Stimulated activated naive CD4-positive, alpha-beta T cell (primary cell): ENCODE results near the gene CPTP.

Experiments used
- DNase-seq, 6 experiments: peaks; one replicate each; lab custom pipeline; 2025; lab: John Stamatoyannopoulos, UW

Gene CPTP

DNA sequence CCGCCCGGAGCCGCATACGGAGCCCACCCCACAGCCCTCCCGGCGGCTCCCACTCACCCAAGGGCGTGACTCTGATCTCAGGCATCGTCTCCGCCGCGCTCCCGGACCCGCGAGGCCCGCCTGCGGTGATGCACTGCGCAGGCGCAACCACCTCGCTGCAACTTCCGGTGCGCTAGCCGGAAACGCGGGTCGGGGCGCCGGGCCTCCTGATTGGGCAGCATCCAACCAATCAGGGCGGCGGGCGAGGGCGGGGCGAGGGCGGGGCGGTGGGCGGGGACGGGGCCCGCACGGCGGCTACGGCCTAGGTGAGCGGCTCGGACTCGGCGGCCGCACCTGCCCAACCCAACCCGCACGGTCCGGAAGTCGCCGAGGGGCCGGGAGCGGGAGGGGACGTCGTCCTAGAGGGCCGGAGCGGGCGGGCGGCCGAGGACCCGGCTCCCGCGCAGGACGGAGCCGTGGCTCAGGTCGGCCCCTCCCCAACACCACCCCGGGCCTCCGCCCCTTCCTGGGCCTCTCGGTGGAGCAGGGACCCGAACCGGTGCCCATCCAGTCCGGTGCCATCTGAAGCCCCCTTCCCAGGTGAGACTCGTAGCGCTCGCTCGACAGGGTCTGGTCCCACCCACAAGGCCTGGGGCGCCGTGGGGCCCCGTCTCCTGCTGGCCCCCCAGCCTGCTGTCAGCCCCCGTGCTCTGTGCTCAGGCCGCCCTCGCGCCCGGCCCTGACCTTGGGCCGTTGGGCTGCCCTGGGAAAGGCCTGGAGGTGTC, at the start of gene CPTP, which contains the start of gene INTS11:
CPTP (plus strand) TSS at position 279 of the 764 bp plus-strand sequence. CDS start 2,109 bp downstream, outside the sequence.
INTS11 (minus strand) TSS at position 137 of the 764 bp plus-strand sequence; CDS start at position 85, 52 bp downstream.
- peak; percentile 89 to 96 (median 95) for DNase-seq

DNA sequence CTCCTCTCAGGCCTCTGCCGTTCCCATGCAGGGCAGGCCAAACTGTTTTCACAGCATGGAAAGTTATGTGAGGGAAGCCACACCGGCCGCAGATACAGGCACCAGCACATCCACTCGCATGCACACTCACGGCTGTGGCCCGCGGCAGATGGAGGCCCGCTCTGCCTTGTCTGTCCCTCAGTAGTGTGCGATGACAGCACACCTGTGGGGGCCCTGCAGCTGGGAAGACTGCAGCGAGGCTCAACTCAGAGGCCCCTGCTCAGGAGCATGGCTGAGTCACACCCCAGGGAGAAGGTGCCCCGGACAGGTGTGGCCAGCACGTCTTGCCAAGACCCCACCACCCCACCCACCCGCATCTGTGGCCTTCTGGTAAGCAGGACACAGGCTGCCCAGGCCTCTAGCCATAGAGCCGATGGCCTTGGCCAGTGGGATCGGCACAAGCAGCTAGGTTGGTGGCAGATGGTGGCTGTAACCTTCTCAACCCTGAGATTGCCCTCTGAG, 49.6 kb upstream of the CPTP start:
- no peak for DNase-seq

DNA sequence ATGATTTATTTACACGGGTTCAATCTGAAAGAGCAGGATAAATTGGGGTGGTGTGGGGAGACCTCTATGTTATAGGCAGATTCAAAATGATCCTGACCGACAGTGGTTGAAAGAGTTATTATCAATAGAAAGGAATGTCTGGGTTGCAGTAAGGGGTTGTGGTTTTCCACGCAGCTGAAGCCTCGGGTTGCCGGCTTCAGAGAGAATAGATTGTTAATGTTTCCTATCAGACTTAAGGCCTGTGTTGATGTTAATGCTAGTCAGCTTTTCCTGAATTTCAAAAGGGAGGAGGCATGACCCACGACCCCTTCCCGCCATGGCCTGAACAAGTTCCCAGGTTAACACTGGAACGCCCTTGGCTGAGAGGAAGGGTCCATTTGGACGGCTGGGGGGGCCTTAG, 48.8 kb upstream of the CPTP start:
- no peak for DNase-seq

DNA sequence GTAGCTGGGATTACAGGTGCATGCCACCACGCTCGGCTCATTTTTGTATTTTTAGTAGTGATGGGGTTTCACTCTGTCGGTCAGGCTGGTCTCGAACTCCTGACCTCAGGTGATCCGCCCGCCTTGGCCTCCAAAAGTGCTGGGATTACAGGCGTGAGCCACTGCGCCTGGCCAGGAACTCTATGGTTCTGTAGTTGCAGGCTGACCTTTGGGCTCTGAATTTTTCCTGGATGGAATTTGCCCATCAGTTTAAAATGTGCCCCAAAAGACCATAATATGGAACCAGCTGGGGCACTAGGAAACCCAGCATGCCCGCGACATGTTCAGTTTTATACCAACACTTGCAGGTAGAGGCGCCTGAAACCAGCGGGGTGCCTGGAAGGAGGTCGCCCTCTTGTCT, 46.0 kb upstream of the CPTP start:
- no peak for DNase-seq

DNA sequence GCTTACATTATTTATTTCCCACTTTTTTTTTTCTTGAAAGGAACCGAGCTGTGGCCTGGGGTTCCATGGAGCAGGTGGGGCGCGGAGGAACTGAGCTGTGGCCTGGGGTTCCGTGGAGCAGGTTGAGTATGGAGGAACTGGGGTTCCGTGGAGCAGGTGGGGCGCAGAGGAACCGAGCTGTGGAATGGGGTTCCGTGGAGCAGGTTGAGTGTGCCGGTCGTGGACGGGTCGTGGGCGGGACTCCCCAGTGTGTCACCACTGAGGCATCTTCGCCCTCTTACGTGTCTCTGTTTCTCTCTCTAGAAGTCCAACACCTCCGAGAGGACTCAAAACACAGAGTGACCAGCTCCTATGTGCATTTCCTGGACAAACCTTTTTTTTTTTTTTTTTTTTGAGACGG, 45.6 kb upstream of the CPTP start:
- DNase-seq: no peak

DNA sequence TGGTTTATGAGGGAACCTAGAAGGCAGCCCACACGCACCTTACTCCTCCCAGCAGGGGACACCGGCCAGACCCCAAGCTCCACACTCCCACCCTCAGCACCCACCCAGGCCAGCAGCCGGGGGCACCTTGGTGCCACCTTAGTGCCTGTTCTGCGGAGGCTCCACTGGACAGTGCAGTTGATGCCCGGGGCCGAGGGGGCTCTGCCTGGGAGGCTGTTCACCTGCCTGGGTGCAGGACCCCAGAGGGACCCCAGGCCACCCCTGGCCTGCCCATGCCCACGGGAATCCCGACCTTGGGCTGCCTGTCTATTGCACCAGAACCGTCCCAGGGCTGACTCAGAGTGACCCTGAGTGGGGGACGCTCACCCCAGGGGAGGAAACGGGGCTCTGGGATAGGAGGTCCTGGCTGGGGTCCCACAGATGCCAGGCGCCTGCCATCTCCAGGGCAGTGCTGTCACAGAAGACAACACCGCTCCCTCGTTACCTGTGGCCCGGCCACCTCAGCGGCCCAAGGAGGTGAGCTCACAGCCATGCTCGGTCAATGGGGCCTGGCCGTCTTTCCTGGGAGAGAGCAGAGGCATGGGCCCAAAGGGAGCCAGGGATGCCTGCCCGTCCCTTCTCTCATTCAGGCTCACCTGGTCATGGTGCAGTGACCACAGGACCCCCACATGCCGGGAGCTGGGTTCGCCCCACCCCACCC, 43.7 kb upstream of the CPTP start:
- DNase-seq: no peak

DNA sequence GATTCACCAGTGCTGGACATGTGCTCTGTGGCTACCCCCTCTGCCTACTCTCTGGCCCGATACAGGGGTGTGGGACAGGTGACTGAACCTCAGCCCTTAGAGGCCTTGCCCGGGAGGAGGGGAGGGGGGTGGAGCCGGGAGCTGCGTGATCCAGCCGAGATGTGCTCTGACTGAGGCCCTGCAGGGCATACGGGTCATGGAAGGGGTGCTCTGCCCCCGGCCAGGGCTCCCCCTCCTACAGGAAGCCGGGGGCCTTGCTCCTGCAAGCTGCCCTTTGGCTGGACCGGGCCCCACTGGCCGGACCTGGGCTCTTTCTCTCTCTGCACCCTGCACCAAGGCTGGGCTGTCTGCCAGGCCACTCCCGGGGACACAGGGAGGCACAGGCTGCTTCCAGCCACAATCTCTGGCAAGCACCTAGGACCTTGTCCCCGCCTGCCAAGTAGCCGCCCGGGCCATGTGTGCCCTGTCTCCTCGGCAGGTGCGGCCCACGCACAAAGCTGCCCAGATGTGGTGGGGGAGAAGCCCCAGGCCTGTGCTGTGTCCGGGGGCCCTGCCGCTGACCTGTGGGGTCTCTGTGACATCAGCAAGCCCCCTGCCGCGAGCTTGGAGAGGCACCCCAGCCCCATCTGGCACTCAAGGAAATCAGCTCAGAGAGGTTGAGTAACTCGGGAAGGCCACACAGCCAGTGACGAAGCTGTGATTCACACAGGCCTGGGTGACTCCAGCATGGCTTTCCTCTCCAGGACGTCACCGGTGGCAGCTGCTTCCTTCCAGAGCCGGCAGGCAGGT, 42.9 kb upstream of the CPTP start:
- no peak for DNase-seq

DNA sequence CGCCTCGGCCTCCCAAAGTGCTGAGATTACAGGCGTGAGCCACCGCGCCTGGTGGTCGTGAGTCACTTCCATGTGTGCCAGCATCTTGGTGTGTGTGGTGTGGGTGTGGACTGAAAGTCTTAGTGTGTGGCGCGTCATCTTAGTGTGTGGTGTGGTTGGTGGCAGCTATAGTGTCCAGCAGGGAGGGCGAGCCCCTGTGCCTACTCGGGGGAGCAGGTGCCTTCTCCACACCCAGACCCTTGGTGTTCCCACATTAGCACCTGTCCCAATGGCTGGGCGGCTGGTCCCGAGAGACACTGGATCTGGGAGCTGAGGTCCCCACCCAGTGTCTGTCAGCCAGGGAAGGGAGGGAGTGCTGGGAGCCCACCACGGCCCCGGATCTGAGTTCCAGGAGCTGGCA, 41.6 kb upstream of the CPTP start:
- no peak for DNase-seq

DNA sequence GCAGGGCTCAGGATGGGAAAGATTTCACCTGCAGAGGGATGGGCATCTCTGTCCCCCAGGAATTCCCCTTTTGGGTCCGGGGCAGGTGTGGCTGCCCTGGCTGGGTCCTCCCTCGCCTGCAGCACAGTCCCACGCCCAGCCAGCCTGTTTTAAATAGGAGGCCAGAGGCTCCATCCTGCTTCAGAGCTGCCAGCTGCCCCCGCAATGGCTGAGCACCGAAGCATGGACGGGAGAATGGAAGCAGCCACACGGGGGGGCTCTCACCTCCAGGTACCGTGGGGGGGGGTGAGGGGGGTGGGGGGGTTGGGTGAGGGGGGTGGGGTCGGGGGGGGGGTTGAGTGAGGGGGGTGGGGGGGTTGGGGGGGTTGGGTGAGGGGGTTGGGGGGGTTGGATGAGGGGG, 40.8 kb upstream of the CPTP start:
- DNase-seq: no peak

DNA sequence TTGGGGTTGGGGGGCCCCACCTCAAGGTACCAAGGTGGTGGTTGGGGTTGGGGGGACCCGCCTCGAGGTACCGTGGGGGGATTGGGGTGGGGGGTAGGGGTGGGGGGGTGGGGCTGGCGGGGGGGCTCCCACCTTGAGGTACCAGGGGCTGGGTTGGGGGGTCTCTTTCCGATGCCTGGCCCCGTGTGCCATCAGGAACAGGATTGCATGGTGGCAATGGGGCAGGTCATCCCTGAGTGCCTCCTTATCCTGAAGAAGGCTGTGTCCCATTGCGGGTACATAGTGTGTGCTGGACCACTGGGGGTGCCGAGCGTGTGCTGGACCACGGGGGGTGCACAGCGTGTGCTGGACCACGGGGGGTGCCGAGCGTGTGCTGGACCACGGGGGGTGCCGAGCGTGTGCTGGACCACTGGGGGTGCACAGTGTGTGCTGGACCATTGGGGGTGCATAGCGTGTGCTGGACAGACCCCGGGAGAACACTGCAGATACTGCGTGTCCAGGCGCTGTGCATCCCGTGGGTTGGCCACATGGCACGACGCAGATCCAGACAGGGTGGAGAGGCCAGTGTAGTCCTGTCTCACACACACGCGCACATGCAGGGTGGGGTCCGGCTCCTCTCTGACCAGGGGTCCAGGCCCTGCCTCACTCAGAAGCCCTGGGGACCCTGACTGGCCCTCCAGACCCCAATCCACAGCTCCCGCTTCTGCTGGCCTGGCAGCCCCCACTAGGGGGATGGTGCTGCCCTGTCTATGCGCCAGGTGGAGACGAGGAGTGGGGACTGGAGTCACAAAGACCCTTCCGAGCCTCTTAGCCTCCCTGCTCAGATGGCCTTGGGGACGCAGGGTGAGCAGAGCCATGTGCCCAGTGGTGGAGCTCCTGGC, 40.1 kb upstream of the CPTP start:
- no peak for DNase-seq

DNA sequence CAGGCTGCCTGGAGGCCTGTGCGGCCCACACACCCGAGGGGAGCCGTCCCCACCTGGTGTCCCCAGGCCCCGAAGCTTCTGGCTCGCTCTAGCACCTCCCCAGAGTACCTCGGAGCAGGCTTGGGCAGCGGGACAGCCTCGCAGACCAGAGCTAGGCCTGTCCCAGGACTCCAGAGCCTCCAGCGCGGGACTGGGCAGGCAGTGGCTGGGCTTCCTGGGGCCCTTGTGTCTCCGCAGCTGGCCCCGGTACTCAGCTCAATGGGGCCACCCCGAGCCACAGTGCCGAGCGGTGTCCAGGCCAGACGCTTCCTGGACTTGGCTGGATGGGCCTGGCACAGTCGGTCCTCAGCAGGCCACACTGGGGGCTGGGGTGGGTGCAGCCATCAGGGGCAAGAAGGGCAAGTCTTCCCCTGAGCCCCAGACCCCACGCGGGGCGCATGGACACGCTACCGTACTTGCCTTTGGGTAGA, 39.5 kb upstream of the CPTP start:
- no peak for DNase-seq

DNA sequence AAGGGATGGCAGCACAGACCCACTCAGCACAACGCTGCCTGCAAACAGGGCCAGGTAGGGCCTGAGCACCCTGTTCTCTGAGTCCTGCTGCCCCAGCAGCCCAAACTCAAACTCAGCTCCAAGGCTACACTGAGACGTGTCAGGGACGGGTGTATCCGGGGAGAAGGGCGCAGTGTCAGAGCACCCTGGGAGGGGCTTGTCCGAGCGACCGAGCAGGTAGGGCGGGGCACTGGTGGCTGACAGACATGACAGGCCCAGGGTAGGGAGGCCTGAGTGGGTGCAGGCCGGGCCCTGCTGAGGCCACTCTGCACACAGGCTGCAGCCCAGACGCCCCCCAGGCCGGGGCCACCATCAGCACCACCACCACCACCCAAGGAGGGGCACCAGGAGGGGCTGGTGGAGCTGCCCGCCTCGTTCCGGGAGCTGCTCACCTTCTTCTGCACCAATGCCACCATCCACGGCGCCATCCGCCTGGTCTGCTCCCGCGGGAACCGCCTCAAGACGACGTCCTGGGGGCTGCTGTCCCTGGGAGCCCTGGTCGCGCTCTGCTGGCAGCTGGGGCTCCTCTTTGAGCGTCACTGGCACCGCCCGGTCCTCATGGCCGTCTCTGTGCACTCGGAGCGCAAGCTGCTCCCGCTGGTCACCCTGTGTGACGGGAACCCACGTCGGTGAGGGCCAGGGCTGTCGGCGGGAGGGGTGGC, 38.8 kb upstream of the CPTP start:
- no peak for DNase-seq

DNA sequence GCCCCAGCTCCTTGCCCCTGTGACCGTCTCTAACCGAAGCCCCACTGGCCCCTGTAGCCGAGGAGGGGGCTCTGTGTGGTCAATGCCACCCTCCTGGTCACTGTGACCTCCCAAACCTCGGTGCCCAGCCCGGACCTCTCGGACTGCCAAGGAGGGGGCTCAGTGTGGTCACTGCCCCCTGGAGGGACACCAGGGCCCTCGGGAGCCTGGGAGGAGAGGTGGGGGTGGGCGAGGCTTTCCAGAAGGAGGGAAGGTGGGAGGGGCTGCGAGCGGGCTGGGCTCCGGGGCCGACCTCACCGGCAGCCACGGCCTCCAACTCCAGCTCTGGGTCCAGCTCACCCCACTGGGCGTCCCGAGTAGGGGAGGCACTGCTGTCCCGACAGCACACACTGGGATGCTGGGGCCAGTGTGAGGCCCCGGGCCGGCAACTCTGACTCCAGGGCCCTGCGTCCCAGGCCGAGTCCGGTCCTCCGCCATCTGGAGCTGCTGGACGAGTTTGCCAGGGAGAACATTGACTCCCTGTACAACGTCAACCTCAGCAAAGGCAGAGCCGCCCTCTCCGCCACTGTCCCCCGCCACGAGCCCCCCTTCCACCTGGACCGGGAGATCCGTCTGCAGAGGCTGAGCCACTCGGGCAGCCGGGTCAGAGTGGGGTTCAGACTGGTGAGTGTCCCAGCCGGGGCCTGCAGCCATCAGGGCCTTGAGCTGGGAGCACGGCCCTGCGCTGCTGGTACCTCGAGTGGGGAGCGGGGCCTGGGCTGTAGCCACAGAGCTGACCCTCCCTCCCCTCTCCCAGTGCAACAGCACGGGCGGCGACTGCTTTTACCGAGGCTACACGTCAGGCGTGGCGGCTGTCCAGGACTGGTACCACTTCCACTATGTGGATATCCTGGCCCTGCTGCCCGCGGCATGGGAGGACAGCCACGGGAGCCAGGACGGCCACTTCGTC, 38.0 kb upstream of the CPTP start:
- DNase-seq: no peak

DNA sequence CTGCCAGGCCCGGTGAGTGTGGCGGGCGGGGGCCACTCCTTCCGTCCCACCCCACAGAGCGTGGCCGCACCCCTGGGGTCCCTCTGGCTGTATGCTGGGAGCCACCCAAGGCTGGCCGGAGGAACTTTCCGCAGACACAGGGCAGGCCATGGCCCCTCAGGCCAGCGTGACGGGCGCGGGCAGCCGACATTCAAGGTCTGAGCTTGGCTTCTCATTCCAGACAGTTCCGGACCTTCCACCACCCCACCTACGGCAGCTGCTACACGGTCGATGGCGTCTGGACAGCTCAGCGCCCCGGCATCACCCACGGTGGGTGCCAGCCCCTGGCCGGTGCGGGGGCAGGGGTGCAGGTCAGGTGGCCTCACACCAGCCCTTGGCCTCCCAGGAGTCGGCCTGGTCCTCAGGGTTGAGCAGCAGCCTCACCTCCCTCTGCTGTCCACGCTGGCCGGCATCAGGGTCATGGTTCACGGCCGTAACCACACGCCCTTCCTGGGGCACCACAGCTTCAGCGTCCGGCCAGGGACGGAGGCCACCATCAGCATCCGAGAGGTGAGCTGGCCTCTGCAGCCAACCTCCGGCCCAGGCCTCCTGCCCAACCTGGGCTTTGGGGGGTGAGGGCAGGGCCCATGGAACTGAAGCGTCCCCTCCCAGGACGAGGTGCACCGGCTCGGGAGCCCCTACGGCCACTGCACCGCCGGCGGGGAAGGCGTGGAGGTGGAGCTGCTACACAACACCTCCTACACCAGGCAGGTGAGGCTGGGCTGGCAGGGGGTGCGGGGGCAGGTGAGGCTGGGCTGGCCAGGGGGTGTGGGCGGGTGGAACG, 37.1 kb upstream of the CPTP start:
- DNase-seq: no peak

DNA sequence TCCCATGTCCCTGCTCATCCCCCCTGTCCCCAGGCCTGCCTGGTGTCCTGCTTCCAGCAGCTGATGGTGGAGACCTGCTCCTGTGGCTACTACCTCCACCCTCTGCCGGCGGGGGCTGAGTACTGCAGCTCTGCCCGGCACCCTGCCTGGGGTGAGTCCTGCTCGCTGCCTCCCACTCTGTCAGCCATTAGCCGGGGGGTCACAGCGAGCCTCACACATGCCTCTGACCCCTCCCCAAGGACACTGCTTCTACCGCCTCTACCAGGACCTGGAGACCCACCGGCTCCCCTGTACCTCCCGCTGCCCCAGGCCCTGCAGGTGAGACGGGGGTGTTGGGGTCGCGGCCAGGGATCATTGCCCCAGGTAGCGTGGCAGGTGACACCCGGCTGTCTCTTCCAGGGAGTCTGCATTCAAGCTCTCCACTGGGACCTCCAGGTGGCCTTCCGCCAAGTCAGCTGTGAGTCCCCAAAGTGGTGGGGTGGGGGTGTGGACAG, 34.3 kb upstream of the CPTP start:
- peak; percentile 16 to 53 (median 42) for DNase-seq

DNA sequence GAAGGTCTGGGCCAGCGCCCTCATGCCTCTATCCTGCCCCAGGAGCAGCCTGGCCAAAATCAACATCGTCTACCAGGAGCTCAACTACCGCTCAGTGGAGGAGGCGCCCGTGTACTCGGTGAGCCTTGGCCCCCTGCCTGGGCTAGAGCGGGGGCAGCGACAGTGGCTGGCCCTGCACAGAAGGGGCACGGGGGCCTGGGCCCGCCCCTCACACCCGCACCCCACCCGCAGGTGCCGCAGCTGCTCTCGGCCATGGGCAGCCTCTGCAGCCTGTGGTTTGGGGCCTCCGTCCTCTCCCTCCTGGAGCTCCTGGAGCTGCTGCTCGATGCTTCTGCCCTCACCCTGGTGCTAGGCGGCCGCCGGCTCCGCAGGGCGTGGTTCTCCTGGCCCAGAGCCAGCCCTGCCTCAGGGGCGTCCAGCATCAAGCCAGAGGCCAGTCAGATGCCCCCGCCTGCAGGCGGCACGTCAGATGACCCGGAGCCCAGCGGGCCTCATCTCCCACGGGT, 33.5 kb upstream of the CPTP start:
- no peak for DNase-seq

DNA sequence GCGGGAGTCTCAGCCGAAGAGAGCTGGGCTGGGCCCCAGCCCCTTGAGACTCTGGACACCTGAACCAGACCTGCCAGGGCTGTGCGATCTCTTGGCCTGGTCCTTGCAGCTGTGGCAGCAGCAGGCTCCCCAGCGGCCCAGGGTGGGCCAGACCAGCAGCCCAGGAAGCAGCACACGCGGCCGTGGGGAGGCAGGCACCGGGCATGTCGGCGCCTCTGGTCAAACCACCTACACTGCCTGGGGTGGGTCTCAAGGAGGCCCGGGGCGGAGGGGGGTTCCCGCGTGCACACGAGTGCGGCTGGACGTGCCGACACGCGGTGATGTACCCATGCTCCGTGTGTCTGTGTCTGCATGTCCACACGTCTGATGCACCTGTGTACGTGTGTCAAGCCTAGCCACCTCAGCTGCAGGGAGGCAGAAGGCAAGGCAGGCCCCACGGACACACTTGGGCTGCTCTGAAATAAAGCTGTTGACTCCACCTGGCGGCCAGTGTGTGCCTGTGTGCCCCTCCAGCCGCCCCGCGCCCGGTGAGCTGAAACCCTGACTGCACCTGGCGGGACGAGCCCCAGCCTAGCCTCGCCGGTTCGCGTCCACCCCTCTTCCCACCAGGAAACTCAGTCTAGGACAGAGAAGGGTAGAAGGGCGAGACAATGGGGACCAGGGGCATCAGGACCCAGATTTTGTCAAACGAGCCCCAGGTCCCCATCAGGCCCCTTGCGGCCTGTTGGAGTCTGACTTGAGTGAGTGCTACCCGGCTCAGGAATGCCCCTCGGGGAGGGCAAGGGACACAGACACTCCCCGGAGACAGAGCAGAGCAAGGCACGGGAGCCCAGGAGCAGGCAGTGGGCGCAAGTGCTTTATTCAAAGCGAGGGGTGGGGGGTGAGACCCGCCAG, 32.8 kb upstream of the CPTP start:
- peak; percentile 29 to 65 (median 48) for DNase-seq
